ENCODE measurements around the gene SRPK3.

SRPK3 gene

DNA sequence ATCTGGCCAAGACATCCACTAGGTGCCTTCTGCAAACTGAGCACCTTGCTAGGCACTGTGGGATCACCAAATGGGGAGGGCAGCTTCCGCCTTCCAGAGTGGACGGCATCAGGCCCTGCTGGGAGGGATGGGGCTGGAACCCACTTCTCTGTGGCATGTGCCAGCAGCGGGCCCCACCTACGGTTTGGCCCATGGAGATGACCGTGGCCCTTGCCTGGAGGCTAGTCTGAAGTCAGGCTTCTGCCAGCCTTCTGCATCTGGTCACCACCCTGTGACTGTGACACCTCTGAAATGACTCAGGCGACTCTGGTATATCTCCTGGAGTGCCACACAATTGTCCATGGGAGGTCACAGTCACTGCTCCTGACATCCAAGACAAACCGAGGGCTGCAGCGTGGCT, 20.8 kb downstream of the SRPK3 start:
- H3K14ac ChIP-seq (ENCODE audit: low read length): no peak overlapping the region
- no peak overlapping the region for H2BK15ac ChIP-seq (ENCODE audit: low read length)
- peaks cover 0 to 40% of the 10 kb centered on the region in 2 donors for H3K36me3 ChIP-seq (replicated peaks in 1 of 2; ENCODE audit: control insufficient read depth in 2 of 2, insufficient read depth in 2 of 2, low read length in 2 of 2)
- no peak overlapping the region for H2BK5ac ChIP-seq (ENCODE audit: low read length)
- H2AFZ ChIP-seq (ENCODE audit: low read length): no peak overlapping the region
- no peaks in the 10 kb centered on the region for H3K79me1 ChIP-seq (ENCODE audit: low read depth, low read length)
- H3K4me3 ChIP-seq (ENCODE audit: low read length in 2 of 2): no peak overlapping the region
- H3K23ac ChIP-seq (ENCODE audit: low read depth, low read length, poor library complexity): no peak overlapping the region
- no peak for DNase-seq (ENCODE audit: low spot score)
- WGBS, 2 donors (ENCODE audit: extremely low coverage in 2 of 2, insufficient read length in 2 of 2, insufficient replicate concordance in 1 of 2): no CpG with 5 or more reads among the region's 8 CpGs
- H3K18ac ChIP-seq (ENCODE audit: low read length): no peak overlapping the region
- no peaks in the 10 kb centered on the region for H3K4me1 ChIP-seq (ENCODE audit: control insufficient read depth in 2 of 2, insufficient read depth in 1 of 2, low read depth in 1 of 2, low read length in 2 of 2)
- no peak overlapping the region for H3K27ac ChIP-seq (replicated peaks; ENCODE audit: low read length)
- H3K27me3 ChIP-seq (ENCODE audit: control insufficient read depth in 3 of 3, insufficient read depth in 3 of 3, low read depth in 1 of 3, low read length in 3 of 3): peaks cover 0 to 9% (median 0%) of the 10 kb centered on the region in 3 experiments
- no peak overlapping the region for H4K91ac ChIP-seq (ENCODE audit: low read depth, low read length, poor library complexity)
- no peak overlapping the region for H2BK12ac ChIP-seq (ENCODE audit: low read length)
- no peak overlapping the region for H3K9ac ChIP-seq (ENCODE audit: low read depth, low read length, poor library complexity)
- H3K4me2 ChIP-seq (ENCODE audit: insufficient read depth, low read length, poor library complexity, severe bottlenecking): no peak overlapping the region
- peaks cover 0 to under 1% of the 10 kb centered on the region in 2 donors for H3K9me3 ChIP-seq (replicated peaks in 1 of 2; ENCODE audit: control insufficient read depth in 2 of 2, insufficient read depth in 1 of 2, low read depth in 1 of 2, low read length in 2 of 2)
- H2AK5ac ChIP-seq (ENCODE audit: low read depth, low read length): no peak overlapping the region
- H2BK120ac ChIP-seq (ENCODE audit: low read depth, low read length): no peak overlapping the region
- no peak overlapping the region for H3K4ac ChIP-seq (ENCODE audit: low read length)
- H4K8ac ChIP-seq (ENCODE audit: low read depth, low read length): no peak overlapping the region

- Histone ChIP-seq H3K14ac (ENCODE audit: low read length) (no peak overlapping the region), H4K91ac (ENCODE audit: low read depth, low read length, poor library complexity) (no peak overlapping the region), H3K9me3 (replicated peaks in 1 of 2; ENCODE audit: control insufficient read depth in 2 of 2, insufficient read depth in 1 of 2, low read depth in 1 of 2, low read length in 2 of 2) (no peaks in the 10 kb centered on the region), H3K79me1 (ENCODE audit: low read depth, low read length) (no peaks in the 10 kb centered on the region), H2BK15ac (ENCODE audit: low read length) (no peak overlapping the region), H2BK120ac (ENCODE audit: low read depth, low read length) (no peak overlapping the region), H3K23ac (ENCODE audit: low read depth, low read length, poor library complexity) (no peak overlapping the region), H3K4ac (ENCODE audit: low read length) (no peak overlapping the region), H3K4me1 (ENCODE audit: control insufficient read depth in 2 of 2, insufficient read depth in 1 of 2, low read depth in 1 of 2, low read length in 2 of 2) (no peaks in the 10 kb centered on the region), H3K18ac (ENCODE audit: low read length) (no peak overlapping the region), H3K27me3 (ENCODE audit: control insufficient read depth in 3 of 3, insufficient read depth in 3 of 3, low read depth in 1 of 3, low read length in 3 of 3) (peaks cover 0 to 13% (median 0%) of the 10 kb centered on the region in 3 experiments), H2BK5ac (ENCODE audit: low read length) (peak overlapping the region; percentile 24), H2AFZ (ENCODE audit: low read length) (no peak overlapping the region), H3K4me3 (ENCODE audit: low read length in 2 of 2) (no peak overlapping the region), H3K9ac (ENCODE audit: low read depth, low read length, poor library complexity) (no peak overlapping the region), H3K36me3 (replicated peaks in 1 of 2; ENCODE audit: control insufficient read depth in 2 of 2, insufficient read depth in 2 of 2, low read length in 2 of 2) (peaks cover 0 to 30% of the 10 kb centered on the region in 2 donors), H2BK12ac (ENCODE audit: low read length) (no peak overlapping the region), H3K27ac (replicated peaks; ENCODE audit: low read length) (no peak overlapping the region), H4K8ac (ENCODE audit: low read depth, low read length) (no peak overlapping the region), H3K4me2 (ENCODE audit: insufficient read depth, low read length, poor library complexity, severe bottlenecking) (no peak overlapping the region), H2AK5ac (ENCODE audit: low read depth, low read length) (no peak overlapping the region)
- no peak for DNase-seq (ENCODE audit: low spot score)
- no CpG with 5 or more reads among the region's 14 CpGs for WGBS, 2 donors (ENCODE audit: extremely low coverage in 2 of 2, insufficient read length in 2 of 2, insufficient replicate concordance in 1 of 2)
Observed at GRCh38 chrX:153802513-153803045, 21.7 kb downstream of the SRPK3 start.

DNA sequence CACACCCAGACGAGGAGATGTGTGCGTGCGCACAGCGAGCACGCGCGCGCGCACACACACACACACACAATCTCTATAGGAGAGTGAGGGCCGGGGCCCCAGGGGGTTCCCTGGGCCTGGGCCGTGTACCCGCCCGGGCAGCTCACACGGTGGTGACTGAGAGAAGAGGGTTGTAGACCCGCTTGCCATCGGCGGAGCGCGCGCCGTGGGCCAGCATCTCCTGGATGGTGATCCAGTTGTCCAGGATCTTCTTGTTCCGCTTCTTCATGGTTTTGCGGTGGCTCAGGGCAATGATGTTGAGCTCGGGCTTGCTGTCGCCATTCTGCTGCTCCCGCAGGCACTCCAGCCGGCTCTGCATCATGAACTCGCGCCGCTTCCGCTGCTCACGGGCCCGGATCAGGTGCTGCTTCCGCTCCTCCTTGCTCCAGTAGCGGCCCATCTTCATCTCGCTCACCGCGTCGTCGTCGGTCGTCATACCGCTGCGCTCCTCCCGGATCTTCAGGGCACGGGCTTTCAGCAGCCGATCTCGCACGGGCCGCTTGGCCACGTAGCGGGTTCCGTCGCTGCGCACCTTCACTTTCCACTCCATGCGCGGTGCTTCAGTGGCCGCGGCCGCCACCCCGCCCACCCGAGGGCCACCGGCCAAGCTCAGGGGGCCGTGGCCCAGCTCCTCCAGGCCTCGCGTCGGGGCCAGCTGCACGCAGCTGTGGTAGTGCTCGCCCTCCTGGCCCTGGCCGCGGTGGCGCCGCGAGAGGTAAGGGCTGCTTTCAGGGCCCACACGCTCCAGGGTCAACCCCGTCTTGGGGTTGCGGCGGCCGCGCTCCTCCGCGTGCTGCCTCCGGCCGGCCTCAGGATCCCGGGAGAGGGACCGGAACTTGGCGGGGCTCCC, 22.6 kb downstream of the SRPK3 start:
- no peaks in the 10 kb centered on the region for H3K4me1 ChIP-seq (ENCODE audit: control insufficient read depth in 2 of 2, insufficient read depth in 1 of 2, low read depth in 1 of 2, low read length in 2 of 2)
- H3K14ac ChIP-seq (ENCODE audit: low read length): peak overlapping the region; percentile 56
- H3K23ac ChIP-seq (ENCODE audit: low read depth, low read length, poor library complexity): no peak overlapping the region
- H2AFZ ChIP-seq (ENCODE audit: low read length): no peak overlapping the region
- H2AK5ac ChIP-seq (ENCODE audit: low read depth, low read length): no peak overlapping the region
- no peak overlapping the region for H3K27ac ChIP-seq (replicated peaks; ENCODE audit: low read length)
- no peak overlapping the region for H2BK5ac ChIP-seq (ENCODE audit: low read length)
- no peak overlapping the region for H3K4me2 ChIP-seq (ENCODE audit: insufficient read depth, low read length, poor library complexity, severe bottlenecking)
- H3K36me3 ChIP-seq (replicated peaks in 1 of 2; ENCODE audit: control insufficient read depth in 2 of 2, insufficient read depth in 2 of 2, low read length in 2 of 2): peaks cover 0 to 23% of the 10 kb centered on the region in 2 donors
- no peaks in the 10 kb centered on the region for H3K79me1 ChIP-seq (ENCODE audit: low read depth, low read length)
- DNase-seq (ENCODE audit: low spot score): no peak
- no peak overlapping the region for H2BK12ac ChIP-seq (ENCODE audit: low read length)
- H3K9me3 ChIP-seq (replicated peaks in 1 of 2; ENCODE audit: control insufficient read depth in 2 of 2, insufficient read depth in 1 of 2, low read depth in 1 of 2, low read length in 2 of 2): no peaks in the 10 kb centered on the region
- no peak overlapping the region for H2BK120ac ChIP-seq (ENCODE audit: low read depth, low read length)
- no peak overlapping the region for H4K91ac ChIP-seq (ENCODE audit: low read depth, low read length, poor library complexity)
- no peak overlapping the region for H2BK15ac ChIP-seq (ENCODE audit: low read length)
- H3K18ac ChIP-seq (ENCODE audit: low read length): no peak overlapping the region
- H3K9ac ChIP-seq (ENCODE audit: low read depth, low read length, poor library complexity): no peak overlapping the region
- no peak overlapping the region for H4K8ac ChIP-seq (ENCODE audit: low read depth, low read length)
- peaks cover 0 to 13% (median 0%) of the 10 kb centered on the region in 3 experiments for H3K27me3 ChIP-seq (ENCODE audit: control insufficient read depth in 3 of 3, insufficient read depth in 3 of 3, low read depth in 1 of 3, low read length in 3 of 3)
- no peak overlapping the region for H3K4me3 ChIP-seq (ENCODE audit: low read length in 2 of 2)
- no peak overlapping the region for H3K4ac ChIP-seq (ENCODE audit: low read length)
- WGBS, 2 donors (ENCODE audit: extremely low coverage in 2 of 2, insufficient read length in 2 of 2, insufficient replicate concordance in 1 of 2): no CpG with 5 or more reads among the region's 87 CpGs

DNA sequence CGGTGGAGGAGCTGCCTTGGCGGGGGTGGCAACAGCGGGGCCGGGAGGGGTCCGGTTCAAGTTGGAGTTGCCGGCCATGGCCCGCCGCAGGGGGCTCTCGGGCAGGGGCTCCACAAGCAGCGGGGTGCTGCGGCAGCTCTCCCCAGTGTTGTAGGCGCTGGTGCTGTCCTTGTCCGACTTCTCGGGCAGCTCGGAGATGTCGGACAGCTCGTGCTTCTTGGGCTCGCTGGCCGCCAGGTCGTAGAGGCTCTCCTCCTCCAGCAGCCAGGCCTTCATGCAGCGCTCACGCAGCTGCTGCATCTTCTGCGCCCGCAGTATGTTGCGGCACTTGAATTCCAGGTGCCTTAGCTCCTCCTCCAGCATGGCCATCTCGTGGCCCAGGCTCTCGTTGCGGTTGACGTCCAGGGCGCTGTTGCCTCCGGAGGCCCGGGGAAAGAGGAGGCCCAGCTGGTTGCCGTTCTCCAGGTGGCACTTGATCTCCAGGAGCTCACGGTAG, 23.3 kb downstream of the SRPK3 start:
- no peak overlapping the region for H3K23ac ChIP-seq (ENCODE audit: low read depth, low read length, poor library complexity)
- H2BK5ac ChIP-seq (ENCODE audit: low read length): no peak overlapping the region
- DNase-seq (ENCODE audit: low spot score): no peak
- H2BK12ac ChIP-seq (ENCODE audit: low read length): no peak overlapping the region
- no peak overlapping the region for H2BK15ac ChIP-seq (ENCODE audit: low read length)
- H3K4ac ChIP-seq (ENCODE audit: low read length): no peak overlapping the region
- H3K4me2 ChIP-seq (ENCODE audit: insufficient read depth, low read length, poor library complexity, severe bottlenecking): no peak overlapping the region
- H3K9me3 ChIP-seq (replicated peaks in 1 of 2; ENCODE audit: control insufficient read depth in 2 of 2, insufficient read depth in 1 of 2, low read depth in 1 of 2, low read length in 2 of 2): no peaks in the 10 kb centered on the region
- peaks cover 0 to 16% of the 10 kb centered on the region in 2 donors for H3K36me3 ChIP-seq (replicated peaks in 1 of 2; ENCODE audit: control insufficient read depth in 2 of 2, insufficient read depth in 2 of 2, low read length in 2 of 2)
- no peak overlapping the region for H2BK120ac ChIP-seq (ENCODE audit: low read depth, low read length)
- H3K4me1 ChIP-seq (ENCODE audit: control insufficient read depth in 2 of 2, insufficient read depth in 1 of 2, low read depth in 1 of 2, low read length in 2 of 2): no peaks in the 10 kb centered on the region
- no peak overlapping the region for H3K14ac ChIP-seq (ENCODE audit: low read length)
- no peak overlapping the region for H3K4me3 ChIP-seq (ENCODE audit: low read length in 2 of 2)
- no peak overlapping the region for H3K18ac ChIP-seq (ENCODE audit: low read length)
- WGBS, 2 donors (ENCODE audit: extremely low coverage in 2 of 2, insufficient read length in 2 of 2, insufficient replicate concordance in 1 of 2): no CpG with 5 or more reads among the region's 34 CpGs
- H3K9ac ChIP-seq (ENCODE audit: low read depth, low read length, poor library complexity): no peak overlapping the region
- peaks cover 0 to 17% (median 0%) of the 10 kb centered on the region in 3 experiments for H3K27me3 ChIP-seq (ENCODE audit: control insufficient read depth in 3 of 3, insufficient read depth in 3 of 3, low read depth in 1 of 3, low read length in 3 of 3)
- H4K91ac ChIP-seq (ENCODE audit: low read depth, low read length, poor library complexity): no peak overlapping the region
- H4K8ac ChIP-seq (ENCODE audit: low read depth, low read length): no peak overlapping the region
- H2AK5ac ChIP-seq (ENCODE audit: low read depth, low read length): no peak overlapping the region
- no peak overlapping the region for H3K27ac ChIP-seq (replicated peaks; ENCODE audit: low read length)
- no peaks in the 10 kb centered on the region for H3K79me1 ChIP-seq (ENCODE audit: low read depth, low read length)
- no peak overlapping the region for H2AFZ ChIP-seq (ENCODE audit: low read length)

Data from neuronal stem cell (in vitro differentiated cells).